GM12878 (cell line): ENCODE results near the gene AKNA. TPM values are rescaled to one million over a fixed set of nuclear protein-coding genes. Genes with fewer than 3 reads are reported as not detected.

Source experiments
- ELK1 ChIP-seq: IDR thresholded peaks from 2 replicates; pipeline ENCODE4 v1.6.1; 2012; ENCODE audit warnings: low read depth, low read length, improper control_type of control experiment
- FOS ChIP-seq: IDR thresholded peaks from 3 replicates; pipeline ENCODE4 v1.6.1; 2011; ENCODE audit warnings: borderline replicate concordance; ENCODE audit not compliant: insufficient read length; ENCODE audit errors: extremely low read depth
- HDGF ChIP-seq: fragments of 450-650 bp; IDR thresholded peaks from 2 replicates; pipeline ENCODE4 v1.6.1; 2016; ENCODE audit warnings: antibody characterized with exemption
- JUNB ChIP-seq: IDR thresholded peaks from 2 replicates; pipeline ENCODE4 v1.6.1; 2016; ENCODE audit warnings: antibody characterized with exemption, mild to moderate bottlenecking
- MEF2B ChIP-seq: fragments of 450-650 bp; IDR thresholded peaks from 2 replicates; pipeline ENCODE4 v1.6.1; 2018; ENCODE audit warnings: mild to moderate bottlenecking, moderate library complexity; ENCODE audit not compliant: partially characterized antibody, poor library complexity, severe bottlenecking
- MXI1 ChIP-seq: fragments of 150-350 bp; IDR thresholded peaks from 2 replicates; pipeline ENCODE4 v1.6.1; 2011; ENCODE audit warnings: low read depth, mild to moderate bottlenecking, inconsistent platforms, low read length, improper control_type of control experiment
- NFYB ChIP-seq: IDR thresholded peaks from 2 replicates; pipeline ENCODE4 v1.6.1; 2011; ENCODE audit warnings: low read depth, mild to moderate bottlenecking, low read length, improper control_type of control experiment, moderate library complexity; ENCODE audit not compliant: insufficient read depth
- PAX5 ChIP-seq: IDR thresholded peaks from 2 replicates; pipeline ENCODE4 v1.6.1; 2011; ENCODE audit warnings: low read depth, low read length, borderline replicate concordance
- REST ChIP-seq: IDR thresholded peaks from 2 replicates; pipeline ENCODE4 v1.6.1; 2012; ENCODE audit warnings: mild to moderate bottlenecking, low read depth, low read length
- SPI1 ChIP-seq: IDR thresholded peaks from 2 replicates; pipeline ENCODE4 v1.6.1; 2011; ENCODE audit warnings: low read depth, mild to moderate bottlenecking, low read length, moderate library complexity, borderline replicate concordance; ENCODE audit not compliant: insufficient read depth
- ZNF24 ChIP-seq: fragments of 450-650 bp; IDR thresholded peaks from 2 replicates; pipeline ENCODE4 v1.6.1; 2017; ENCODE audit warnings: antibody characterized with exemption, mild to moderate bottlenecking
- ZNF274 ChIP-seq: IDR thresholded peaks from one replicate; pipeline ENCODE4 v1.8.0; 2011; ENCODE audit not compliant: insufficient read length, insufficient read depth
- ZNF622 ChIP-seq: fragments of 450-650 bp; IDR thresholded peaks from 2 replicates; pipeline ENCODE4 v1.6.1; 2017; ENCODE audit warnings: mild to moderate bottlenecking, inconsistent platforms
- polyA plus RNA-seq, 11 experiments: library from polyadenylated mRNA; depleted of rRNA in 4 of 11; unstranded in 6 of 11; stranded (reverse) in 5 of 11; fragments of >200 nt; fragmentation: Nextera tagmentation in 4 of 11; fragmentation: Illumina TruSeq in 1 of 11; extraction: Ambion mirVana in 4 of 11; extraction: Trizol in 1 of 11; gene quantifications; 1 replicate in 1 of 11; 2 replicates in 10 of 11; pipeline versions ENCODE4 v1.2.1 to v1.2.3, GENCODE V29; 2011 to 2016; ENCODE audit warnings: inconsistent platforms in 2 of 11, missing spikeins in 2 of 11, low read depth in 1 of 11
- total RNA-seq, 4 experiments: library from RNA; depleted of rRNA in 3 of 4; stranded (reverse); fragments of >200 nt in 3 of 4; fragmentation: Illumina TruSeq in 1 of 4; extraction: Trizol in 1 of 4; gene quantifications; 2 replicates each; pipeline versions ENCODE4 v1.2.1 to v1.2.3, GENCODE V29; 2013 to 2021
- TF ChIP-seq, protein P1 (sequence below): fragments of 450-650 bp; IDR thresholded peaks from 2 replicates; pipeline ENCODE4 v1.6.1; 2017; ENCODE audit warnings: mild to moderate bottlenecking
- TF ChIP-seq, protein P2 (sequence below): fragments of 450-650 bp; IDR thresholded peaks from 2 replicates; pipeline ENCODE4 v1.6.1; 2016; ENCODE audit warnings: mild to moderate bottlenecking, moderate library complexity, borderline replicate concordance
- TF ChIP-seq, protein P3 (sequence below): fragments of 450-650 bp; IDR thresholded peaks from 2 replicates; pipeline ENCODE4 v1.6.1; 2017; ENCODE audit warnings: mild to moderate bottlenecking, low read depth, inconsistent platforms; ENCODE audit not compliant: poor library complexity, severe bottlenecking

Gene AKNA
- total and polyA plus RNA-seq, 10 of the 15 experiments (the other 5 are each of a cell fraction or from before 2014, with no cell fraction given): 1.6 to 132 (median 35.3) TPM

DNA sequence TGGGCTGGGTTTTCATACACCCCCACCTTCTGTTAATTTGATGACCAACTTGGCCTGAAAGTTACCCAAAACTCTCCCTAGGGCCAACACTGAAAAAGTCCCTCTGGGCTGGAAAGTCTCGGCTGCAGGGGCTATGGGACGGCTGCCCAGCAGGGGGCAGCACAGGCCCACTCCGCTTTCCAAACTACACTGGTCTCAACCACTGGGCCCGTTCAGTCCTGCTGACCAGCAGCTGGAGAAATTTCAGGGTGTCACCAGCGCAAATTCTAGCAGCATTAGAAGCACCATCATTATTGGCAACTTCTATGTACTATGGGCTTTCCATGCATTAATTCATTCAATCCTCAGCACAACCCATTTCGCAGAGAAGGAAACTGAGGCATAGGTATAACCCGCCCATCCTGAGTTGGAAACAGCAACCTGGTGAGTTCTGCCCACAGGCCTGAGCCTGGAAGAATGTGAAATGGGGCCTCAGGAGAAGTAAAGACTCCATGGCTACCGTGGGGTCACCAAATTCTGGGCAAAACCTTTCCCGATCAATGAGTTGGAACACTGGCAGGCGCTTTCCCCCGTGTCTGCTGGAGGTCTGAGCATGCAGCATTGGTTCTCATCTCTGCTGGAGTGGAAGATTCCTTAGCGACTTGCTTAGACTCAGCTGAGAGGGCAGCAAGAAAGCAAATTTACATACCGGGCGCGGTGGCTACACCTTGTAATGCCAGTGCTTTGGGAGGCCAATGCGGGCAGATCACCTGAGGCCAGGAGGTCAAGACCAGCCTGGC is 48.5 kb downstream of the AKNA start (continued):
- TF ChIP-seq ELK1: no peak
- TF ChIP-seq FOS: no peak
- TF ChIP-seq JUNB: 0 out of 2 replicates have a peak, but pooled peaks have one; percentile 22
- TF ChIP-seq, protein P1, sequence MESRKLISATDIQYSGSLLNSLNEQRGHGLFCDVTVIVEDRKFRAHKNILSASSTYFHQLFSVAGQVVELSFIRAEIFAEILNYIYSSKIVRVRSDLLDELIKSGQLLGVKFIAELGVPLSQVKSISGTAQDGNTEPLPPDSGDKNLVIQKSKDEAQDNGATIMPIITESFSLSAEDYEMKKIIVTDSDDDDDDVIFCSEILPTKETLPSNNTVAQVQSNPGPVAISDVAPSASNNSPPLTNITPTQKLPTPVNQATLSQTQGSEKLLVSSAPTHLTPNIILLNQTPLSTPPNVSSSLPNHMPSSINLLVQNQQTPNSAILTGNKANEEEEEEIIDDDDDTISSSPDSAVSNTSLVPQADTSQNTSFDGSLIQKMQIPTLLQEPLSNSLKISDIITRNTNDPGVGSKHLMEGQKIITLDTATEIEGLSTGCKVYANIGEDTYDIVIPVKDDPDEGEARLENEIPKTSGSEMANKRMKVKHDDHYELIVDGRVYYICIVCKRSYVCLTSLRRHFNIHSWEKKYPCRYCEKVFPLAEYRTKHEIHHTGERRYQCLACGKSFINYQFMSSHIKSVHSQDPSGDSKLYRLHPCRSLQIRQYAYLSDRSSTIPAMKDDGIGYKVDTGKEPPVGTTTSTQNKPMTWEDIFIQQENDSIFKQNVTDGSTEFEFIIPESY: no peak
- TF ChIP-seq ZNF24: peak; percentile 65
- no peak for TF ChIP-seq NFYB
- TF ChIP-seq HDGF: no peak
- TF ChIP-seq, protein P2, sequence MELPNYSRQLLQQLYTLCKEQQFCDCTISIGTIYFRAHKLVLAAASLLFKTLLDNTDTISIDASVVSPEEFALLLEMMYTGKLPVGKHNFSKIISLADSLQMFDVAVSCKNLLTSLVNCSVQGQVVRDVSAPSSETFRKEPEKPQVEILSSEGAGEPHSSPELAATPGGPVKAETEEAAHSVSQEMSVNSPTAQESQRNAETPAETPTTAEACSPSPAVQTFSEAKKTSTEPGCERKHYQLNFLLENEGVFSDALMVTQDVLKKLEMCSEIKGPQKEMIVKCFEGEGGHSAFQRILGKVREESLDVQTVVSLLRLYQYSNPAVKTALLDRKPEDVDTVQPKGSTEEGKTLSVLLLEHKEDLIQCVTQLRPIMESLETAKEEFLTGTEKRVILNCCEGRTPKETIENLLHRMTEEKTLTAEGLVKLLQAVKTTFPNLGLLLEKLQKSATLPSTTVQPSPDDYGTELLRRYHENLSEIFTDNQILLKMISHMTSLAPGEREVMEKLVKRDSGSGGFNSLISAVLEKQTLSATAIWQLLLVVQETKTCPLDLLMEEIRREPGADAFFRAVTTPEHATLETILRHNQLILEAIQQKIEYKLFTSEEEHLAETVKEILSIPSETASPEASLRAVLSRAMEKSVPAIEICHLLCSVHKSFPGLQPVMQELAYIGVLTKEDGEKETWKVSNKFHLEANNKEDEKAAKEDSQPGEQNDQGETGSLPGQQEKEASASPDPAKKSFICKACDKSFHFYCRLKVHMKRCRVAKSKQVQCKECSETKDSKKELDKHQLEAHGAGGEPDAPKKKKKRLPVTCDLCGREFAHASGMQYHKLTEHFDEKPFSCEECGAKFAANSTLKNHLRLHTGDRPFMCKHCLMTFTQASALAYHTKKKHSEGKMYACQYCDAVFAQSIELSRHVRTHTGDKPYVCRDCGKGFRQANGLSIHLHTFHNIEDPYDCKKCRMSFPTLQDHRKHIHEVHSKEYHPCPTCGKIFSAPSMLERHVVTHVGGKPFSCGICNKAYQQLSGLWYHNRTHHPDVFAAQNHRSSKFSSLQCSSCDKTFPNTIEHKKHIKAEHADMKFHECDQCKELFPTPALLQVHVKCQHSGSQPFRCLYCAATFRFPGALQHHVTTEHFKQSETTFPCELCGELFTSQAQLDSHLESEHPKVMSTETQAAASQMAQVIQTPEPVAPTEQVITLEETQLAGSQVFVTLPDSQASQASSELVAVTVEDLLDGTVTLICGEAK: no peak
- no peak for TF ChIP-seq ZNF274
- no peak for TF ChIP-seq REST
- no peak for TF ChIP-seq SPI1
- TF ChIP-seq PAX5: no peak
- no peak for TF ChIP-seq MXI1
- TF ChIP-seq, protein P3, sequence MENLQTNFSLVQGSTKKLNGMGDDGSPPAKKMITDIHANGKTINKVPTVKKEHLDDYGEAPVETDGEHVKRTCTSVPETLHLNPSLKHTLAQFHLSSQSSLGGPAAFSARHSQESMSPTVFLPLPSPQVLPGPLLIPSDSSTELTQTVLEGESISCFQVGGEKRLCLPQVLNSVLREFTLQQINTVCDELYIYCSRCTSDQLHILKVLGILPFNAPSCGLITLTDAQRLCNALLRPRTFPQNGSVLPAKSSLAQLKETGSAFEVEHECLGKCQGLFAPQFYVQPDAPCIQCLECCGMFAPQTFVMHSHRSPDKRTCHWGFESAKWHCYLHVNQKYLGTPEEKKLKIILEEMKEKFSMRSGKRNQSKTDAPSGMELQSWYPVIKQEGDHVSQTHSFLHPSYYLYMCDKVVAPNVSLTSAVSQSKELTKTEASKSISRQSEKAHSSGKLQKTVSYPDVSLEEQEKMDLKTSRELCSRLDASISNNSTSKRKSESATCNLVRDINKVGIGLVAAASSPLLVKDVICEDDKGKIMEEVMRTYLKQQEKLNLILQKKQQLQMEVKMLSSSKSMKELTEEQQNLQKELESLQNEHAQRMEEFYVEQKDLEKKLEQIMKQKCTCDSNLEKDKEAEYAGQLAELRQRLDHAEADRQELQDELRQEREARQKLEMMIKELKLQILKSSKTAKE: peak; percentile 58
- TF ChIP-seq ZNF622: no peak
- peak; percentile 68 for TF ChIP-seq MEF2B
